ENCODE results near the gene BICC1. TPM values are rescaled to one million over a fixed set of nuclear protein-coding genes. Genes with fewer than 3 reads are reported as not detected.

The BICC1 gene
- total and polyA plus RNA-seq, 2 of the 8 experiments (the other 6 are each of a cell fraction or from before 2014, with no cell fraction given) = 0.20 to 0.73 TPM

DNA sequence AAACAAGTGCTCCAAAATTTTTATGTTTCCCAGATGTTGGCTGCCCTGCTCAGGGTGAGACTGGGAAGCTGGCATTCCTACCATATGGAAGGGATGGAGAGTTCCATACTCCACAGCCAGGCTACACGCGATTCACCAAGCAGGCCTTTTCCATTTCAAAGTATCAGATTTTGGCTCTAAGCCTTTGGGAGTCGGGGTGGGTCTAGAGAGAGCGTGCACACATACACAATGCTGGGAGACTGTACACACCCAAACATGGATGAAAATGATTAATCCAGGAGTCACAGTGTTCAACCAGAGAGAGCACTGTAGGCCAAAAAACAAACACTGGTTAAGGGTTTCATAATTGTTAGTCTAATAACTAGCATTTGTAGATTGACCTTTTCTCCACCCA lies 295.0 kb downstream of the BICC1 start:
- no peaks in the 10 kb centered on the region for H3K36me3 ChIP-seq (ENCODE audit: control insufficient read depth in 2 of 4, insufficient read depth in 4 of 4, low read length in 3 of 4)
- no peak overlapping the region for H3K27ac ChIP-seq (ENCODE audit: low read depth, low read length)
- no peak overlapping the region for H2BK15ac ChIP-seq (ENCODE audit: low read length)
- no peak overlapping the region for H4K5ac ChIP-seq (ENCODE audit: insufficient read length, low read depth, low read length)
- no peak overlapping the region for H3K4me2 ChIP-seq (ENCODE audit: insufficient read depth in 1 of 2, low read depth in 2 of 2, low read length in 2 of 2)
- no peaks in the 10 kb centered on the region for H3K79me2 ChIP-seq (ENCODE audit: control insufficient read depth in 1 of 2, insufficient read depth in 2 of 2, low read length in 2 of 2)
- no peak overlapping the region for H2AFZ ChIP-seq (ENCODE audit: low read length)
- H3K14ac ChIP-seq (ENCODE audit: insufficient read length) = no peak overlapping the region
- H3K23ac ChIP-seq (ENCODE audit: insufficient read length) = no peak overlapping the region
- no peak overlapping the region for H2BK12ac ChIP-seq (ENCODE audit: low read depth, low read length)
- H4K8ac ChIP-seq (ENCODE audit: extremely low read depth, insufficient read depth, low read length) = no peak overlapping the region
- no peak overlapping the region for H3K18ac ChIP-seq (ENCODE audit: extremely low read depth, low read length)
- H3K79me1 ChIP-seq (ENCODE audit: low read depth, low read length) = no peaks in the 10 kb centered on the region
- no peak overlapping the region for H2BK20ac ChIP-seq (ENCODE audit: low read length)
- H3K9ac ChIP-seq (replicated peaks in 1 of 4; ENCODE audit: extremely low read depth in 1 of 4, low read depth in 3 of 4, low read length in 3 of 4) = no peak overlapping the region
- no peak overlapping the region for H2BK120ac ChIP-seq (replicated peaks; ENCODE audit: low read depth, low read length)
- DNase-seq (ENCODE audit: low read depth in 1 of 2, low spot score in 2 of 2) (no peak), FAIRE-seq (no peak)
- POLR2A ChIA-PET (ENCODE audit: partially characterized antibody) = no interaction called here
- H3K56ac ChIP-seq (replicated peaks; ENCODE audit: insufficient read length, low read depth, low read length) = no peak overlapping the region
- 47% methylated on average over 4 of the region's 4 CpGs; no CpG with 5 or more reads in 1 of the 2 experiments for WGBS, 2 experiments (ENCODE audit: extremely low coverage in 1 of 2, insufficient coverage in 1 of 2, insufficient read length in 1 of 2, insufficient replicate concordance in 2 of 2, low coverage in 1 of 2, low lambda C conversion rate in 2 of 2, missing lambda C conversion rate in 1 of 2)
- H3K4me1 ChIP-seq (replicated peaks in 1 of 4; ENCODE audit: control insufficient read depth in 3 of 4, insufficient read depth in 4 of 4, low read length in 3 of 4) = no peaks in the 10 kb centered on the region
- no peak overlapping the region for H2AK5ac ChIP-seq (ENCODE audit: low read depth, low read length)
- H3K27me3 ChIP-seq (replicated peaks in 1 of 4; ENCODE audit: control insufficient read depth in 3 of 4, extremely low read depth in 1 of 4, insufficient read depth in 3 of 4, low read length in 3 of 4) = no peaks in the 10 kb centered on the region
- no peak overlapping the region for H3K4me3 ChIP-seq (ENCODE audit: extremely low read depth in 1 of 4, insufficient read depth in 2 of 4, low read depth in 3 of 4, low read length in 4 of 4)
- H4K91ac ChIP-seq (replicated peaks; ENCODE audit: insufficient read length, low read length) = no peak overlapping the region
- H3K23me2 ChIP-seq (ENCODE audit: low read depth, low read length) = no peaks in the 10 kb centered on the region
- H3K9me3 ChIP-seq (ENCODE audit: insufficient read depth in 2 of 2, low read depth in 1 of 2, low read length in 1 of 2) = no peaks in the 10 kb centered on the region
- CTCF ChIA-PET (ENCODE audit: partially characterized antibody) = no interaction called here
- H3K4ac ChIP-seq (replicated peaks; ENCODE audit: insufficient read length, low read depth, low read length) = no peak overlapping the region
- no peaks in the 10 kb centered on the region for H4K20me1 ChIP-seq (replicated peaks in 1 of 2; ENCODE audit: control insufficient read depth in 1 of 2, insufficient read depth in 2 of 2, low read length in 2 of 2)
- no peak overlapping the region for H2BK5ac ChIP-seq (ENCODE audit: low read depth, low read length)
- TF ChIP-seq HDAC6 (IDR thresholded peaks at IDR 0.05; ENCODE audit: low read depth, low read length) (no peak), SIX5 (IDR thresholded peaks at IDR 0.05; ENCODE audit: low read depth, low read length) (no peak), NRF1 (IDR thresholded peaks at IDR 0.05; ENCODE audit: low read depth, low read length) (no peak), GTF2F1 (IDR thresholded peaks at IDR 0.05; ENCODE audit: borderline replicate concordance, low read depth, low read length) (no peak), CTBP2 (IDR thresholded peaks at IDR 0.05; ENCODE audit: borderline replicate concordance, insufficient read depth, insufficient read length, low read length) (no peak), SUZ12 (IDR thresholded peaks at IDR 0.05; ENCODE audit: low read length) (no peak)
- TF ChIP-seq, protein P1, sequence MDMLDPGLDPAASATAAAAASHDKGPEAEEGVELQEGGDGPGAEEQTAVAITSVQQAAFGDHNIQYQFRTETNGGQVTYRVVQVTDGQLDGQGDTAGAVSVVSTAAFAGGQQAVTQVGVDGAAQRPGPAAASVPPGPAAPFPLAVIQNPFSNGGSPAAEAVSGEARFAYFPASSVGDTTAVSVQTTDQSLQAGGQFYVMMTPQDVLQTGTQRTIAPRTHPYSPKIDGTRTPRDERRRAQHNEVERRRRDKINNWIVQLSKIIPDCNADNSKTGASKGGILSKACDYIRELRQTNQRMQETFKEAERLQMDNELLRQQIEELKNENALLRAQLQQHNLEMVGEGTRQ (IDR thresholded peaks at IDR 0.05; ENCODE audit: low read length) = no peak
